GM10266 (cell line): Measurements from ENCODE around the gene KCNJ3.

Experiments
- DNase-seq: peaks from one replicate; pipeline ENCODE4 v3.0.0; 2012; ENCODE audit errors: extremely low spot score
- CTCF ChIP-seq: IDR thresholded peaks from 2 replicates; pipeline ENCODE4 v1.5.1; 2012; ENCODE audit warnings: mild to moderate bottlenecking, low read depth; ENCODE audit not compliant: control insufficient read depth, insufficient read depth; ENCODE audit errors: missing control alignments

The KCNJ3 gene

DNA sequence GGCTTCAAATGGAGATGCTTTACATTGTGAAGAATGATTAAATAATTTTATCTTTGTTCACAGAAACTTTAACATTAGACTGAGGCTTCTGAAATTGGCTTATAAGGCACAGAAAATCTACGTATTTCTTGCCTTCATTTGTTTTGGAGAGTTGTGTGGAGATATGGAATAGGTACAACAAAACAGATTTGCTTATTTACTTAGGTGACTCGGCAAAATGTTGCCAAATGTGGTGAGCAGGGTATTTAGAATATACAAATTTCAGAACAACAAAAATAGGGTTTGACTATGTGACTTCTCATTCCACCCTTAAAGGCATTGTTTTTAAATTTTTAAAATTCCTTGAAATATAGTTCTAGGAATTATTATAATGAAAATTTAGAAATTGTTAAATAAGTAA is 134.2 kb downstream of the KCNJ3 start:
- no peak for TF ChIP-seq CTCF
- no peak for DNase-seq

GRCh38 chr2:154836632-154837031 is 138.1 kb downstream of the KCNJ3 start:
- no peak for DNase-seq

DNA sequence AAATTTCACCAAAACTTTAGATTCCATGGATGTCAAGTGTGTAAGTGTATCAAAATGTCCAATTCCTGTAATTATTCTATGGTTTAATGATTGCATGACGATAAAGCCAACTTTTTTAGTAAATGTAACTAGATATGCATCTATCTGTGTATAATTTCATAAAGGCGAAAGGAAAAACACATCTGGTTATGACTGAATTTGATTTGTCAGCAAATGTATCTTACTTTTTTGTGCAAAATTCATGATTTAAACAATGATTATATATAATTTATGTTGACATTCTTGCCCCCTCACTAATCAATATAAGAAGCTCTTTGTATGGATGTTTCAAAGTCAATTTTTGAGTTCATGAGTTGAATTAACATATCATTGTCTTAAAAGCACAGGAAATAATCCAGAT is 138.5 kb downstream of the KCNJ3 start:
- TF ChIP-seq CTCF: no peak
- no peak for DNase-seq

More at GRCh38 chr2:154836632-154837031, 138.1 kb downstream of the KCNJ3 start:
- no peak for TF ChIP-seq CTCF

- no peak for DNase-seq
- TF ChIP-seq CTCF: no peak
Observed at GRCh38 chr2:154844513-154844912, 146.0 kb downstream of the KCNJ3 start.

DNA sequence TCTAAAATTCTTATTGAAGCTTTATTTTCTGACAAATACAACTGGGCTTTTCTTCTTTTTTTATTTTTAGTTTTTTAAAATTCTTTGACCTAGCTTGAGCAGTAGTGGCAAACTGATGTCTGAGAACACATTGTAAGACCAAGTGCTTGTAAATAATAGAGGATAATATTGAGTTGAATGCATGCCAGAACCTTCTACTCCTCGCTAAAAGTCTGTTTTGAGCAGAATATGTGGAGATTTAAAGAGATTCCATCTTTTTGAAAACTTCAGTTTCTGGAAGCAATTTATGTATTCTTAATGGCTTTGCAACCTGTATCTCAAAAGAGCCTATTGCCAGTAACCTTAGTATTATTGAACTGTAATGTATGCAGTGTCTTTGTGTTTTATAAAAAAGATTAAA is 148.3 kb downstream of the KCNJ3 start:
- TF ChIP-seq CTCF: no peak
- no peak for DNase-seq

DNA sequence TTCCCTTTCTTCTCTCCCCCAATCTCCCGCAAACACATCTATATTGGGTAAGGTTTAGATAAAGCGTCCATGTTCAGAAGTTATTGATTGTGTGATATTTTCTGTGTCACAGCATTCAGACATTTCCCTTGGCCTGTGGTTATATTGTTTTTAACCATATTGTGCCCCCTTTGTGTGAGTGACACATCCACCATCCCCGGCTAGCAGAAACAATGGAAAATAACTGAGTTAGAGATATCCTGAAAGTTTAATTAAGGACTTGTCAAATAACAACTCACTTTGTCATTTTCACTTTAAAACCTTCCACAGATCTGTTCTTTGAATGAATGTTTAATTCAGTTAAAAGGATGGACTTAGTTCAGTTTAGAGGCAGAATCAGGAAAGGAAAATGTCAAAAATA is 151.0 kb downstream of the KCNJ3 start:
- TF ChIP-seq CTCF: no peak
- DNase-seq: no peak

- DNase-seq: no peak
- TF ChIP-seq CTCF: no peak
Observed at GRCh38 chr2:154850532-154850931, 152.0 kb downstream of the KCNJ3 start.
